Measurements from ENCODE around the gene TFF3. TPM values are rescaled to one million over a fixed set of nuclear protein-coding genes. Genes with fewer than 3 reads are reported as not detected.

Gene TFF3
- total and polyA plus RNA-seq, 10 of the 15 experiments (the other 5 are each of a cell fraction or from before 2014, with no cell fraction given) = not detected

GRCh38 chr21:42311816-42312625 is 3.2 kb downstream of the TFF3 start (continued):
- TF ChIP-seq REST (IDR thresholded peaks at IDR 0.05; ENCODE audit: low read depth, low read length) (no peak), SMC3 (IDR thresholded peaks at IDR 0.05; ENCODE audit: borderline replicate concordance, low read length) (no peak), BCL11A (IDR thresholded peaks at IDR 0.05; ENCODE audit: low read depth, low read length) (no peak), RCOR1 (conservative IDR thresholded peaks at IDR 0.05; ENCODE audit: low read depth, low read length) (no peak)

- H3K4me2 ChIP-seq (ENCODE audit: control insufficient read depth, insufficient read depth) = no peak overlapping the region
- no peaks in the 10 kb centered on the region for H4K20me1 ChIP-seq (ENCODE audit: control insufficient read depth, insufficient read depth)
- ATAC-seq = no peak
- POLR2A ChIA-PET = interaction anchor here (0.8 to 1.3 kb wide), 2 partner anchors 25 to 225 kb away, joined by 3 read pairs; no protein-coding TSS in a partner anchor
- H3K9ac ChIP-seq (ENCODE audit: control insufficient read depth, insufficient read depth, low read length) = no peak overlapping the region
- no peak overlapping the region for H2AFZ ChIP-seq (ENCODE audit: control insufficient read depth, low read depth, low read length)
- no peaks in the 10 kb centered on the region for H3K9me3 ChIP-seq (replicated peaks; ENCODE audit: control insufficient read depth, insufficient read depth, low read length)
- H3K4me1 ChIP-seq (ENCODE audit: control insufficient read depth, insufficient read depth, low read length) = no peaks in the 10 kb centered on the region
- CTCF ChIA-PET = interaction anchor here (0.6 to 4.8 kb wide), 33 partner anchors 8 to 226 kb away, joined by 3 to 68 read pairs (median 6); no protein-coding TSS in a partner anchor
- RAD21 ChIA-PET (ENCODE audit: unreplicated experiment) = interaction anchor here (0.6 to 3.1 kb wide), 28 partner anchors 9 to 226 kb away, joined by 3 to 45 read pairs (median 6); partner anchors contain the start of gene TMPRSS3
- no peak overlapping the region for H3K27ac ChIP-seq (ENCODE audit: control insufficient read depth, insufficient read depth)
- DNase-seq (ENCODE audit: low read depth, low spot score) = no peak
- H3K36me3 ChIP-seq (ENCODE audit: control insufficient read depth in 2 of 2, insufficient read depth in 2 of 2, low read length in 1 of 2) = no peaks in the 10 kb centered on the region
- no peak overlapping the region for H3K4me3 ChIP-seq
- WGBS (ENCODE audit: insufficient coverage, insufficient replicate concordance, low lambda C conversion rate, missing lambda C conversion rate) = 68% methylated on average over 12 of the region's 14 CpGs
- no peak for FAIRE-seq
- SMC1A ChIA-PET (ENCODE audit: uncharacterized antibody, unreplicated experiment) = interaction anchor here (0.6 to 4.1 kb wide), 24 partner anchors 8 to 228 kb away, joined by 3 to 28 read pairs (median 5); no protein-coding TSS in a partner anchor
- intact Hi-C loops (cut with micrococcal nuclease; ENCODE audit: unreplicated experiment) = no loop called here
- H3K27me3 ChIP-seq (replicated peaks in 1 of 2; ENCODE audit: control insufficient read depth in 2 of 2, insufficient read depth in 2 of 2, low read length in 1 of 2) = no peaks in the 10 kb centered on the region
- H3K79me2 ChIP-seq (ENCODE audit: control insufficient read depth, insufficient read depth, low read length) = no peaks in the 10 kb centered on the region
- in situ Hi-C loops (cut with MboI) = no loop called here
- TF ChIP-seq CREM (IDR thresholded peaks at IDR 0.05; ENCODE audit: low read depth) (no peak), NFXL1 (IDR thresholded peaks at IDR 0.05; ENCODE audit: borderline replicate concordance) (no peak), JUNB (IDR thresholded peaks at IDR 0.05) (no peak), ZNF592 (IDR thresholded peaks at IDR 0.05) (no peak)
- BruUV-seq (replicated peaks) = no TSS peak
These were observed 4.0 kb downstream of the TFF3 start for GRCh38 chr21:42311160-42311559.

All from GM12878 (cell line).